NB4 (cell line): ENCODE data around the gene SLC26A4.

Experiments
- CTCF ChIP-seq: IDR thresholded peaks from one replicate; pipeline ENCODE4 v1.5.1; 2012; ENCODE audit warnings: low read depth, low read length
- MAX ChIP-seq: IDR thresholded peaks from 2 replicates; pipeline ENCODE4 v1.6.1; 2011; ENCODE audit warnings: low read depth, low read length
- POLR2A ChIP-seq: IDR thresholded peaks from 2 replicates; pipeline ENCODE4 v1.6.1; 2011; ENCODE audit warnings: mild to moderate bottlenecking; ENCODE audit not compliant: insufficient read length; ENCODE audit errors: extremely low read depth

GRCh38 chr7:107628461-107629064, 32.1 kb upstream of the SLC26A4 start:
- TF ChIP-seq CTCF (no peak), POLR2A (no peak), MAX (no peak)
